GM18511 (cell line): ENCODE data around the gene PPP2CA.
A peak's percentile ranks its signal among the peaks of the same experiment; 100 is the strongest.
"Not testable (repeated sequence)": the region's sequence is repeated elsewhere in the genome, so short reads cannot be mapped to it uniquely, and the experiment has no call there.

Source experiments
- ATAC-seq: cut with Tn5 transposase; IDR thresholded peaks from one replicate; pipeline ENCODE4 v1.9.1; 2021; ENCODE audit warnings: mild to moderate bottlenecking, moderate library complexity; ENCODE audit not compliant: unreplicated experiment

Gene PPP2CA

GRCh38 chr5:134225780-134226440 lies at the start of gene PPP2CA:
PPP2CA (minus strand) TSS chr5:134226073; CDS start chr5:134225861, 212 bp downstream.
- peak; percentile 86 for ATAC-seq

- no peak for ATAC-seq
Measured at GRCh38 chr5:134273642-134274395, 47.9 kb upstream of the PPP2CA start.

GRCh38 chr5:134271059-134271458 lies 45.2 kb upstream of the PPP2CA start:
- no peak for ATAC-seq

GRCh38 chr5:134268919-134269318 lies 43.0 kb upstream of the PPP2CA start:
- no peak for ATAC-seq

- ATAC-seq = no peak
Measured at GRCh38 chr5:134268019-134268601, 42.2 kb upstream of the PPP2CA start.

GRCh38 chr5:134267366-134268018 lies 41.6 kb upstream of the PPP2CA start:
- no peak for ATAC-seq

- no peak for ATAC-seq
Measured at GRCh38 chr5:134263801-134264200, 37.9 kb upstream of the PPP2CA start.

GRCh38 chr5:134262629-134263028 lies 36.8 kb upstream of the PPP2CA start:
- ATAC-seq = not testable (repeated sequence)

GRCh38 chr5:134258896-134259295 lies 33.0 kb upstream of the PPP2CA start:
- ATAC-seq = no peak

GRCh38 chr5:134257176-134257575 lies 31.3 kb upstream of the PPP2CA start:
- ATAC-seq = no peak

- no peak for ATAC-seq
Measured at GRCh38 chr5:134255418-134256150, 29.7 kb upstream of the PPP2CA start.

GRCh38 chr5:134253368-134254153 lies 27.7 kb upstream of the PPP2CA start:
- not testable (repeated sequence) for ATAC-seq

- ATAC-seq = no peak
Measured at GRCh38 chr5:134252671-134253070, 26.8 kb upstream of the PPP2CA start.

GRCh38 chr5:134250949-134251348 lies 25.1 kb upstream of the PPP2CA start:
- ATAC-seq = no peak

GRCh38 chr5:134249469-134250379 lies 23.9 kb upstream of the PPP2CA start:
- ATAC-seq = no peak

GRCh38 chr5:134248256-134248655 lies 22.4 kb upstream of the PPP2CA start:
- no peak for ATAC-seq

- no peak for ATAC-seq
Measured at GRCh38 chr5:134247428-134248224, 21.8 kb upstream of the PPP2CA start.

- no peak for ATAC-seq
Measured at GRCh38 chr5:134246771-134247427, 21.0 kb upstream of the PPP2CA start.
